Neuronal stem cell (in vitro differentiated cells): Measurements from ENCODE around the gene TGM5.

ENCODE experiments used
- DNase-seq: peaks from one replicate; pipeline ENCODE4 v3.0.0-alpha.2; 2013; ENCODE audit warnings: low spot score
- H2AFZ ChIP-seq: one replicate; pipeline ENCODE4 v1.6.1; 2013; ENCODE audit warnings: mild to moderate bottlenecking, low read length, inconsistent platforms
- H2AK5ac ChIP-seq: 2 replicates; pipeline ENCODE4 v1.6.1; 2013; ENCODE audit warnings: low read depth, mild to moderate bottlenecking, inconsistent platforms, low read length, moderate library complexity, mixed read lengths
- H2BK120ac ChIP-seq: 2 replicates; pipeline ENCODE4 v1.6.1; 2013; ENCODE audit warnings: low read depth, mild to moderate bottlenecking, inconsistent platforms, low read length, moderate library complexity, mixed read lengths
- H2BK12ac ChIP-seq: one replicate; pipeline ENCODE4 v1.6.1; 2013; ENCODE audit warnings: low read length, inconsistent platforms
- H2BK15ac ChIP-seq: 2 replicates; pipeline ENCODE4 v1.6.1; 2013; ENCODE audit warnings: mild to moderate bottlenecking, low read length, inconsistent platforms, mixed read lengths
- H2BK5ac ChIP-seq: one replicate; pipeline ENCODE4 v1.6.1; 2013; ENCODE audit warnings: inconsistent platforms, mild to moderate bottlenecking, low read length, moderate library complexity
- H3K14ac ChIP-seq: one replicate; pipeline ENCODE4 v1.6.1; 2013; ENCODE audit warnings: low read length, inconsistent platforms
- H3K18ac ChIP-seq: 2 replicates; pipeline ENCODE4 v1.6.1; 2013; ENCODE audit warnings: low read length, inconsistent platforms
- H3K23ac ChIP-seq: 2 replicates; pipeline ENCODE4 v1.6.1; 2013; ENCODE audit warnings: low read depth, mild to moderate bottlenecking, mixed read lengths, low read length, inconsistent platforms; ENCODE audit not compliant: poor library complexity
- H3K27ac ChIP-seq: replicated peaks from 3 replicates; pipeline ENCODE4 v1.5.1; 2013; ENCODE audit warnings: low read length, inconsistent platforms
- H3K27me3 ChIP-seq, 3 experiments: 2 replicates each; pipeline ENCODE4 v1.6.1; 2013; ENCODE audit warnings: low read length in 3 of 3, mild to moderate bottlenecking in 2 of 3, inconsistent platforms in 1 of 3, low read depth in 1 of 3, mixed read lengths in 1 of 3, moderate library complexity in 1 of 3; ENCODE audit not compliant: control insufficient read depth in 3 of 3, insufficient read depth in 3 of 3
- H3K36me3 ChIP-seq, 2 donors: replicated peaks in 1 of 2; 2 replicates each; pipeline ENCODE4 v1.6.1; 2013; ENCODE audit warnings: low read length in 2 of 2; ENCODE audit not compliant: control insufficient read depth in 2 of 2, insufficient read depth in 2 of 2
- H3K4ac ChIP-seq: 2 replicates; pipeline ENCODE4 v1.6.1; 2013; ENCODE audit warnings: inconsistent platforms, mild to moderate bottlenecking, low read length, moderate library complexity
- H3K4me1 ChIP-seq, 2 donors: 1 replicate in 1 of 2; 2 replicates in 1 of 2; pipeline ENCODE4 v1.6.1; 2013; ENCODE audit warnings: low read length in 2 of 2, low read depth in 1 of 2; ENCODE audit not compliant: control insufficient read depth in 2 of 2, insufficient read depth in 1 of 2
- H3K4me2 ChIP-seq: one replicate; pipeline ENCODE4 v1.6.1; 2013; ENCODE audit warnings: mild to moderate bottlenecking, low read length, inconsistent platforms; ENCODE audit not compliant: insufficient read depth, poor library complexity, severe bottlenecking
- H3K4me3 ChIP-seq, 2 donors: 2 replicates each; pipeline ENCODE4 v1.5.1; 2013; ENCODE audit warnings: low read length in 2 of 2, mild to moderate bottlenecking in 2 of 2, inconsistent platforms in 1 of 2, moderate library complexity in 1 of 2
- H3K79me1 ChIP-seq: one replicate; pipeline ENCODE4 v1.6.1; 2013; ENCODE audit warnings: low read depth, mild to moderate bottlenecking, inconsistent platforms, low read length, moderate library complexity
- H3K9ac ChIP-seq: one replicate; pipeline ENCODE4 v1.6.1; 2013; ENCODE audit warnings: mild to moderate bottlenecking, low read depth, low read length, inconsistent platforms; ENCODE audit not compliant: poor library complexity
- H3K9me3 ChIP-seq, 2 donors: replicated peaks in 1 of 2; 2 replicates each; pipeline versions ENCODE3 to v1.6.1; 2013; ENCODE audit warnings: low read length in 2 of 2, mild to moderate bottlenecking in 2 of 2, inconsistent platforms in 1 of 2, low read depth in 1 of 2, mixed read lengths in 1 of 2, moderate library complexity in 1 of 2; ENCODE audit not compliant: control insufficient read depth in 2 of 2, insufficient read depth in 1 of 2
- H4K8ac ChIP-seq: one replicate; pipeline ENCODE4 v1.6.1; 2013; ENCODE audit warnings: low read depth, mild to moderate bottlenecking, inconsistent platforms, low read length, moderate library complexity
- H4K91ac ChIP-seq: one replicate; pipeline ENCODE4 v1.6.1; 2013; ENCODE audit warnings: low read length, low read depth, mild to moderate bottlenecking, inconsistent platforms; ENCODE audit not compliant: poor library complexity
- WGBS, 2 donors: extraction: QIAGEN DNeasy Blood & Tissue Kit; methylation state at CpG; one replicate each; pipeline ENCODE4 v1.1.7; 2013; ENCODE audit warnings: missing lambda C conversion rate in 2 of 2, mixed read lengths in 1 of 2; ENCODE audit not compliant: insufficient read length in 2 of 2, insufficient replicate concordance in 1 of 2; ENCODE audit errors: extremely low coverage in 2 of 2; 5-methylcytosine and 5-hydroxymethylcytosine counted together

Gene TGM5

GRCh38 chr15:43187544-43188155 lies 79.1 kb downstream of the TGM5 start:
- WGBS, 2 donors = no CpG with 5 or more reads among the region's 2 CpGs
- no peak overlapping the region for H3K4ac ChIP-seq
- no peak overlapping the region for H2AFZ ChIP-seq

GRCh38 chr15:43186003-43186353 lies 80.8 kb downstream of the TGM5 start:
- no peaks in the 10 kb centered on the region for H3K9me3 ChIP-seq
- DNase-seq = no peak

More at GRCh38 chr15:43187544-43188155, 79.1 kb downstream of the TGM5 start:
- peaks cover 4 to 56% of the 10 kb centered on the region in 2 donors for H3K36me3 ChIP-seq
- no peak overlapping the region for H4K91ac ChIP-seq
- H3K79me1 ChIP-seq = peaks cover 3% of the 10 kb centered on the region
- no peak overlapping the region for H3K9ac ChIP-seq
- no peak for DNase-seq
- no peak overlapping the region for H2BK120ac ChIP-seq
- no peak overlapping the region for H2BK12ac ChIP-seq
- H3K27ac ChIP-seq = no peak overlapping the region
- peaks cover 4 to 7% of the 10 kb centered on the region in 2 donors for H3K4me1 ChIP-seq
- no peaks in the 10 kb centered on the region for H3K9me3 ChIP-seq
- H2BK5ac ChIP-seq = no peak overlapping the region
- no peak overlapping the region for H2BK15ac ChIP-seq
- no peak overlapping the region for H3K14ac ChIP-seq
- H3K27me3 ChIP-seq = no peaks in the 10 kb centered on the region
- H3K4me3 ChIP-seq = no peak overlapping the region
- no peak overlapping the region for H3K18ac ChIP-seq
- no peak overlapping the region for H3K4me2 ChIP-seq
- H2AK5ac ChIP-seq = no peak overlapping the region
- H3K23ac ChIP-seq = no peak overlapping the region
- H4K8ac ChIP-seq = no peak overlapping the region

GRCh38 chr15:43185157-43186002 lies 81.3 kb downstream of the TGM5 start, which contains the start of gene CCNDBP1:
Gene CCNDBP1, plus strand, starts transcription at chr15:43185403. Its CDS starts 96 bp downstream, at chr15:43185499.
- Histone ChIP-seq H3K27me3 (no peaks in the 10 kb centered on the region), H3K4me2 (peak within 1 kb of the TSS; percentile 89), H3K4ac (no peak within 1 kb of the TSS), H2BK15ac (no peak within 1 kb of the TSS), H2BK120ac (no peak within 1 kb of the TSS), H3K4me1 (peaks cover 4 to 7% of the 10 kb centered on the region in 2 donors), H2BK12ac (no peak within 1 kb of the TSS), H2BK5ac (no peak within 1 kb of the TSS), H2AFZ (peak within 1 kb of the TSS; percentile 97), H3K27ac (peak within 1 kb of the TSS; percentile 84), H4K8ac (peak within 1 kb of the TSS; percentile 73), H3K23ac (peak within 1 kb of the TSS; percentile 98), H3K79me1 (no peaks in the 10 kb centered on the region), H3K36me3 (peaks cover 4 to 43% of the 10 kb centered on the region in 2 donors), H3K9ac (peak within 1 kb of the TSS; percentile 85), H3K9me3 (no peaks in the 10 kb centered on the region), H3K14ac (no peak within 1 kb of the TSS), H3K4me3 (peak within 1 kb of the TSS; percentile 69 to 96), H3K18ac (peak within 1 kb of the TSS; percentile 95), H4K91ac (no peak within 1 kb of the TSS), H2AK5ac (no peak within 1 kb of the TSS)
- WGBS, 2 donors = no CpG with 5 or more reads among the region's 69 CpGs
- peak; percentile 86 for DNase-seq

More at GRCh38 chr15:43186003-43186353, 80.8 kb downstream of the TGM5 start:
- Histone ChIP-seq H3K36me3 (peaks cover 4 to 44% of the 10 kb centered on the region in 2 donors), H3K23ac (no peak overlapping the region), H3K4me2 (peak overlapping the region; percentile 89), H3K18ac (no peak overlapping the region), H3K27ac (no peak overlapping the region), H3K79me1 (no peaks in the 10 kb centered on the region), H4K8ac (no peak overlapping the region), H3K4me1 (peaks cover 4 to 7% of the 10 kb centered on the region in 2 donors), H3K9ac (peak overlapping the region; percentile 75), H3K14ac (no peak overlapping the region), H2BK120ac (no peak overlapping the region), H4K91ac (no peak overlapping the region), H2AFZ (peak overlapping the region; percentile 97), H2BK12ac (no peak overlapping the region), H2BK15ac (no peak overlapping the region), H3K4ac (no peak overlapping the region), H2AK5ac (no peak overlapping the region), H3K4me3 (peak overlapping the region; percentile 69 to 96), H3K27me3 (no peaks in the 10 kb centered on the region), H2BK5ac (no peak overlapping the region)
- WGBS, 2 donors = no CpG with 5 or more reads among the region's 13 CpGs
